T-helper 2 cell (primary cell): Measurements from ENCODE around the gene SETBP1.

ENCODE experiments used
- DNase-seq, 5 experiments: peaks; one replicate each; pipeline versions ENCODE4 v3.0.0 to v3.0.0-alpha.2; 2012 to 2022

Gene SETBP1

GRCh38 chr18:45040879-45041278, 360.2 kb downstream of the SETBP1 start:
- no peak for DNase-seq

- DNase-seq = no peak
Measured at GRCh38 chr18:45044787-45045186, 364.1 kb downstream of the SETBP1 start.

GRCh38 chr18:45046228-45046627, 365.5 kb downstream of the SETBP1 start:
- no peak for DNase-seq

- no peak for DNase-seq
Measured at GRCh38 chr18:45046961-45047360, 366.3 kb downstream of the SETBP1 start.

GRCh38 chr18:45049578-45050319, 369.1 kb downstream of the SETBP1 start:
- DNase-seq = no peak

GRCh38 chr18:45050712-45051601, 370.3 kb downstream of the SETBP1 start:
- no peak for DNase-seq

GRCh38 chr18:45054636-45055035, 373.9 kb downstream of the SETBP1 start:
- DNase-seq = no peak

- no peak for DNase-seq
Measured at GRCh38 chr18:45055811-45056210, 375.1 kb downstream of the SETBP1 start.

GRCh38 chr18:45056926-45057325, 376.2 kb downstream of the SETBP1 start:
- DNase-seq = no peak

- DNase-seq = no peak
Measured at GRCh38 chr18:45057955-45058600, 377.4 kb downstream of the SETBP1 start.

GRCh38 chr18:45059695-45060094, 379.0 kb downstream of the SETBP1 start:
- DNase-seq = no peak

GRCh38 chr18:45060102-45060501, 379.4 kb downstream of the SETBP1 start:
- DNase-seq = no peak

GRCh38 chr18:45061359-45061758, 380.7 kb downstream of the SETBP1 start:
- no peak for DNase-seq

- DNase-seq = no peak
Measured at GRCh38 chr18:45063246-45064038, 382.8 kb downstream of the SETBP1 start.

GRCh38 chr18:45066210-45066609, 385.5 kb downstream of the SETBP1 start:
- no peak for DNase-seq

GRCh38 chr18:45066886-45067285, 386.2 kb downstream of the SETBP1 start:
- DNase-seq = no peak

- no peak for DNase-seq
Measured at GRCh38 chr18:45068400-45069094, 387.9 kb downstream of the SETBP1 start.

GRCh38 chr18:45069546-45069945, 388.9 kb downstream of the SETBP1 start:
- no peak for DNase-seq

GRCh38 chr18:45071956-45072355, 391.3 kb downstream of the SETBP1 start:
- no peak for DNase-seq

- DNase-seq = no peak
Measured at GRCh38 chr18:45073556-45073955, 392.9 kb downstream of the SETBP1 start.

- DNase-seq = no peak
Measured at GRCh38 chr18:45081566-45082181, 401.0 kb downstream of the SETBP1 start.
